T-cell (primary cell): Measurements from ENCODE around the gene EPHA8. TPM values are rescaled to one million over a fixed set of nuclear protein-coding genes. Genes with fewer than 3 reads are reported as not detected.

ENCODE experiments used
- ATAC-seq, 4 experiments: fragments of 200-7000 bp in 3 of 4; fragments of 150-1000 bp in 1 of 4; cut with Tn5 transposase; replicated peaks in 1 of 4; 1 replicate in 3 of 4; 2 replicates in 1 of 4; pipeline ENCODE4 v1.10.0; 2021; ENCODE audit warnings: moderate library complexity in 3 of 4, mild to moderate bottlenecking in 2 of 4, moderate number of reproducible peaks in 1 of 4
- CTCF ChIA-PET, 2 donors: fragments of 300-600 bp; sonication (Branson Sonifier 250); formaldehyde crosslinking; loops; one replicate each; lab custom pipeline; 2022; ENCODE audit warnings: antibody characterized with exemption in 2 of 2; lab: Charles Lee
- POLR2A ChIA-PET, 2 donors: fragments of 300-600 bp; sonication (Branson Sonifier 250); formaldehyde crosslinking; loops; one replicate each; lab custom pipeline; 2022; ENCODE audit warnings: antibody characterized with exemption in 2 of 2; lab: Charles Lee
- DNase-seq, 35 experiments: peaks; one replicate each; pipeline versions ENCODE4 v3.0.0 to v3.0.0-alpha.2; 2013 to 2023
- H3K27ac ChIP-seq: one replicate; pipeline ENCODE4 v1.5.1; 2013; ENCODE audit warnings: low read length
- H3K27me3 ChIP-seq, 2 experiments: replicated peaks in 1 of 2; 1 replicate in 1 of 2; 2 replicates in 1 of 2; pipeline versions ENCODE4 v1.6.1 to v1.7.0; 2013; ENCODE audit warnings: low read length in 1 of 2, mixed read lengths in 1 of 2; ENCODE audit not compliant: control insufficient read depth in 2 of 2, insufficient read depth in 2 of 2; ENCODE audit errors: extremely low read depth in 1 of 2
- H3K36me3 ChIP-seq, 2 donors: 1 replicate in 1 of 2; 2 replicates in 1 of 2; pipeline versions ENCODE4 v1.6.1 to v1.7.0; 2013; ENCODE audit warnings: low read length in 1 of 2; ENCODE audit not compliant: control insufficient read depth in 2 of 2, insufficient read depth in 1 of 2; ENCODE audit errors: extremely low read depth in 1 of 2
- H3K4me1 ChIP-seq, 2 experiments: 1 replicate in 1 of 2; 2 replicates in 1 of 2; pipeline versions ENCODE4 v1.6.1 to v1.7.0; 2013; ENCODE audit warnings: low read length in 2 of 2, mixed read lengths in 1 of 2; ENCODE audit not compliant: insufficient read depth in 2 of 2, control insufficient read depth in 1 of 2; ENCODE audit errors: extremely low read depth in 1 of 2
- H3K4me3 ChIP-seq, 2 donors: 1 replicate in 1 of 2; 2 replicates in 1 of 2; pipeline versions ENCODE4 v1.5.1 to v1.7.0; 2013; ENCODE audit warnings: mild to moderate bottlenecking in 2 of 2, low read length in 1 of 2, moderate library complexity in 1 of 2; ENCODE audit not compliant: control insufficient read depth in 1 of 2; ENCODE audit errors: extremely low read depth in 1 of 2
- H3K9me3 ChIP-seq: 2 replicates; pipeline ENCODE4 v1.7.0; 2013
- H3K27ac Mint-ChIP-seq, 2 donors: one replicate each; pipeline ENCODE4 v1.8.0; 2020 to 2021; ENCODE audit warnings: mild to moderate bottlenecking in 2 of 2, mixed read lengths in 2 of 2
- H3K27me3 Mint-ChIP-seq, 2 donors: one replicate each; pipeline ENCODE4 v1.8.0; 2021 to 2022; ENCODE audit warnings: mixed read lengths in 2 of 2
- H3K36me3 Mint-ChIP-seq: one replicate; pipeline ENCODE4 v1.8.0; 2021; ENCODE audit warnings: mixed read lengths
- H3K4me1 Mint-ChIP-seq, 3 donors: one replicate each; pipeline ENCODE4 v1.8.0; 2020 to 2022; ENCODE audit warnings: mixed read lengths in 3 of 3, mild to moderate bottlenecking in 1 of 3
- H3K4me3 Mint-ChIP-seq, 3 donors: one replicate each; pipeline ENCODE4 v1.8.0; 2020 to 2022; ENCODE audit warnings: mild to moderate bottlenecking in 3 of 3, mixed read lengths in 3 of 3, moderate library complexity in 3 of 3
- H3K9me3 Mint-ChIP-seq, 3 donors: one replicate each; pipeline ENCODE4 v1.8.0; 2020 to 2022; ENCODE audit warnings: mixed read lengths in 3 of 3
- WGBS: methylation state at CpG from one replicate; pipeline ENCODE4 v1.1.5; 2013; ENCODE audit warnings: missing lambda C conversion rate; ENCODE audit not compliant: insufficient coverage; 5-methylcytosine and 5-hydroxymethylcytosine counted together
- total RNA-seq, 35 experiments: library from RNA in 6 of 35; stranded (reverse) in 6 of 35; fragments of 120-200 nt in 1 of 35; gene quantifications; one replicate each; pipeline versions ENCODE4 v1.2.1 to v1.2.4 and lab custom pipeline; 2013 to 2026

The EPHA8 gene
- total RNA-seq, 5 donors from 2014 or later (not counting 1 experiment from before 2014, with no cell fraction given) = 0.09 to 0.15 TPM; not detected in 3

GRCh38 chr1:22608361-22608760 is 45.1 kb downstream of the EPHA8 start:
- ChIA-PET POLR2A (no interaction called here), CTCF (no interaction called here)
- no peaks in the 10 kb centered on the region for H3K9me3 ChIP-seq
- peaks cover 0 to 43% of the 10 kb centered on the region in 2 experiments for H3K27me3 ChIP-seq
- no peaks in the 10 kb centered on the region for H3K9me3 Mint-ChIP-seq
- H3K27ac Mint-ChIP-seq = no peak overlapping the region
- no peaks in the 10 kb centered on the region for H3K36me3 ChIP-seq
- no peak overlapping the region for H3K27ac ChIP-seq
- WGBS = no CpG with 5 or more reads among the region's 3 CpGs
- H3K27me3 Mint-ChIP-seq = peaks cover 21 to 65% of the 10 kb centered on the region in 2 donors
- H3K36me3 Mint-ChIP-seq = no peaks in the 10 kb centered on the region
- H3K4me1 ChIP-seq = no peaks in the 10 kb centered on the region
- ATAC-seq (no peak), DNase-seq (no peak)
- H3K4me3 ChIP-seq = no peak overlapping the region
- H3K4me1 Mint-ChIP-seq = no peaks in the 10 kb centered on the region
- H3K4me3 Mint-ChIP-seq = no peak overlapping the region

- ChIA-PET CTCF (no interaction called here), POLR2A (no interaction called here)
- no peak overlapping the region for H3K27ac Mint-ChIP-seq
- H3K27me3 Mint-ChIP-seq = peaks cover 24 to 60% of the 10 kb centered on the region in 2 donors
- ATAC-seq = no peak
- H3K36me3 Mint-ChIP-seq = no peaks in the 10 kb centered on the region
- no peak overlapping the region for H3K4me3 Mint-ChIP-seq
- H3K4me3 ChIP-seq = no peak overlapping the region
- no peak overlapping the region for H3K27ac ChIP-seq
- H3K36me3 ChIP-seq = no peaks in the 10 kb centered on the region
- DNase-seq = no peak
- peaks cover 0 to 45% of the 10 kb centered on the region in 2 experiments for H3K27me3 ChIP-seq
- WGBS = 20% methylated on average over 1 of the region's 6 CpGs
- no peaks in the 10 kb centered on the region for H3K4me1 ChIP-seq
- no peaks in the 10 kb centered on the region for H3K9me3 ChIP-seq
- H3K4me1 Mint-ChIP-seq = no peaks in the 10 kb centered on the region
- H3K9me3 Mint-ChIP-seq = no peaks in the 10 kb centered on the region
Observed at GRCh38 chr1:22609291-22609690, 46.0 kb downstream of the EPHA8 start.

- Histone ChIP-seq H3K27ac (no peak overlapping the region), H3K27me3 (peaks cover 0 to 55% of the 10 kb centered on the region in 2 experiments), H3K4me1 (no peaks in the 10 kb centered on the region), H3K36me3 (no peaks in the 10 kb centered on the region), H3K4me3 (no peak overlapping the region), H3K9me3 (no peaks in the 10 kb centered on the region)
- DNase-seq (peak in 5 of 35 experiments; percentile 6 to 21 (median 12)), ATAC-seq (no peak)
- Mint-ChIP-seq H3K9me3 (no peaks in the 10 kb centered on the region), H3K36me3 (no peaks in the 10 kb centered on the region), H3K4me1 (no peaks in the 10 kb centered on the region), H3K4me3 (no peak overlapping the region), H3K27me3 (peaks cover 28 to 52% of the 10 kb centered on the region in 2 donors), H3K27ac (no peak overlapping the region)
- CTCF ChIA-PET = no interaction called here
- POLR2A ChIA-PET = no interaction called here
- WGBS = 45% methylated on average over 4 of the region's 7 CpGs
Observed at GRCh38 chr1:22611530-22611947, 48.2 kb downstream of the EPHA8 start.

DNA sequence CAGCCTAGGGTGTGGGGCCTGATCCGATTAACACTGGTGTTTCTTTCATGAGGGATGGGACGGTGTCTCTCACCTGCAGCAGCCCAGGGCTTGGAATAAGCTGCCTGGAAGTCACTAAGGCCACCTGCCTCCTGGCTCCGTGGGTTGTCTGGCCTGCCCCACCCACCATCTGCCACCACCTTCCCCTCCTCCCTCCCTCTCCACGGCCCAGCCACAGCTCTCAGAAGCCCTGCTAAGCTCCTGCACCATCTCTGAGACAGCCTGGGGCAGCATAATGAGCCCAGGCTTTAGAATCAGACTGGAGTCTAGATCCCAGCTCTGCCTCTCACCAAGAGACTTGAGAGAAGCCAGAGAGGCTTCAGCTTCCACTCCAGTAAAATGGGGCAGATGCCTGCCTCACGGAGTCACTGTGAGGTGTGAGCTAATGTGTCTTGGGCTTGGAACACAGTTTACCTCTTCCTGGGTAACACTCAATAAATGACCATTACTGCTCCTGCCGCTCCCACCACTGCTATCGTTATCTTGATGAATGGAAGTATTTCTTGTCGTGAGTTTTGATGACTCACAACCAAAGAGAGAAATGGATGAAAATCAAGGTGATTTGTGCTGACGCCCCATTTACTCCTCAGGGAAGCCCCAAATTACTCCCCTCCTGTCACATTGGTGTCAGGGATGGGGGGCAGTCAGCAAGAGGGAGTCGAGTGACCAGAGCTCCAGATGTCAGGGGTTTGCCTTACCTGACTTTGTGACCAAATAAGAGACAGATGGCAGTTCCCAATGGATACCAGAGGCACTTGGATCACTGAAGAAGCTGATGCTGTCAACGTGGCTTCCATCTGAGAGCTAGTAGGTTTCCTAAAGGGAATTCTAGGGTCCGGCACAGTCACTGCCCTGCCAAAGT is 49.6 kb downstream of the EPHA8 start:
- no peak overlapping the region for H3K4me3 ChIP-seq
- H3K27me3 ChIP-seq = peaks cover 0 to 60% of the 10 kb centered on the region in 2 experiments
- no peak overlapping the region for H3K27ac Mint-ChIP-seq
- H3K36me3 ChIP-seq = no peaks in the 10 kb centered on the region
- POLR2A ChIA-PET = no interaction called here
- H3K4me1 ChIP-seq = no peaks in the 10 kb centered on the region
- no peaks in the 10 kb centered on the region for H3K36me3 Mint-ChIP-seq
- no peaks in the 10 kb centered on the region for H3K9me3 Mint-ChIP-seq
- 39% methylated on average over 7 of the region's 12 CpGs for WGBS
- no peak overlapping the region for H3K4me3 Mint-ChIP-seq
- H3K9me3 ChIP-seq = no peaks in the 10 kb centered on the region
- H3K4me1 Mint-ChIP-seq = no peaks in the 10 kb centered on the region
- peaks cover 36 to 56% of the 10 kb centered on the region in 2 donors for H3K27me3 Mint-ChIP-seq
- CTCF ChIA-PET = interaction anchor here in 1 of 2 donors (0.6 kb wide), 1 partner anchor 47 kb away, joined by 3 read pairs; no protein-coding TSS in a partner anchor
- ATAC-seq (no peak), DNase-seq (no peak)
- H3K27ac ChIP-seq = no peak overlapping the region

DNA sequence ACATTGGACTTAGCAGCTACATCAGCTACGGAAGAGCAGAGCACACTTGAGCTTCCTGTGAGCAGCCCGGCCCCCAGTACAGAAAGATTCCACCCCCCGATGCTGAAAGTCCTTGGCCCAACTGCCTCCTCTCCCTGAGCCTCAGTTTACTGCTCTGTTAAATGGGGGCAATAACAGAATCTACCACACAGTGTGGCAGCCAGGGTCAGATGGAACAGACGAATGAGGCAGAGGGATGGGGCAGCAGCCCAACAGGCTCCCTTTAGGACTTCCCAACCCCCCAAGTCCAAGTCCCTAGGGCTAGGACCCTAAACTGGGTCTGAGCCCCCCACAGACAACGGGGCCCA is 50.3 kb downstream of the EPHA8 start:
- H3K4me1 ChIP-seq = no peaks in the 10 kb centered on the region
- Mint-ChIP-seq H3K36me3 (no peaks in the 10 kb centered on the region), H3K9me3 (no peaks in the 10 kb centered on the region), H3K4me1 (no peaks in the 10 kb centered on the region), H3K27me3 (peaks cover 30 to 52% of the 10 kb centered on the region in 2 donors), H3K4me3 (no peak overlapping the region), H3K27ac (no peak overlapping the region)
- H3K27me3 ChIP-seq = peaks cover 0 to 63% of the 10 kb centered on the region in 2 experiments
- ChIA-PET POLR2A (no interaction called here), CTCF (no interaction called here)
- ATAC-seq (no peak), DNase-seq (no peak)
- no peaks in the 10 kb centered on the region for H3K36me3 ChIP-seq
- H3K27ac ChIP-seq = no peak overlapping the region
- no peak overlapping the region for H3K4me3 ChIP-seq
- no peaks in the 10 kb centered on the region for H3K9me3 ChIP-seq
- 60% methylated on average over 4 of the region's 5 CpGs for WGBS

- DNase-seq (no peak), ATAC-seq (no peak)
- Mint-ChIP-seq H3K27me3 (peaks cover 29 to 50% of the 10 kb centered on the region in 2 donors), H3K27ac (no peak overlapping the region), H3K36me3 (no peaks in the 10 kb centered on the region), H3K4me1 (no peaks in the 10 kb centered on the region), H3K4me3 (no peak overlapping the region), H3K9me3 (no peaks in the 10 kb centered on the region)
- WGBS = 55% methylated on average over 12 of the region's 12 CpGs
- ChIA-PET POLR2A (no interaction called here), CTCF (no interaction called here)
- Histone ChIP-seq H3K9me3 (no peaks in the 10 kb centered on the region), H3K4me1 (no peaks in the 10 kb centered on the region), H3K27me3 (peaks cover 0 to 67% of the 10 kb centered on the region in 2 experiments), H3K27ac (no peak overlapping the region), H3K36me3 (no peaks in the 10 kb centered on the region), H3K4me3 (no peak overlapping the region)
Observed at GRCh38 chr1:22613951-22614350, 50.7 kb downstream of the EPHA8 start.
